ENCODE measurements around the gene OR1M1. TPM values are rescaled to one million over a fixed set of nuclear protein-coding genes. Genes with fewer than 3 reads are reported as not detected.
"Not testable (repeated sequence)": the region's sequence is repeated elsewhere in the genome, so short reads cannot be mapped to it uniquely, and the experiment has no call there.

The OR1M1 gene
- polyA plus RNA-seq, 1 experiment, result not detected

DNA sequence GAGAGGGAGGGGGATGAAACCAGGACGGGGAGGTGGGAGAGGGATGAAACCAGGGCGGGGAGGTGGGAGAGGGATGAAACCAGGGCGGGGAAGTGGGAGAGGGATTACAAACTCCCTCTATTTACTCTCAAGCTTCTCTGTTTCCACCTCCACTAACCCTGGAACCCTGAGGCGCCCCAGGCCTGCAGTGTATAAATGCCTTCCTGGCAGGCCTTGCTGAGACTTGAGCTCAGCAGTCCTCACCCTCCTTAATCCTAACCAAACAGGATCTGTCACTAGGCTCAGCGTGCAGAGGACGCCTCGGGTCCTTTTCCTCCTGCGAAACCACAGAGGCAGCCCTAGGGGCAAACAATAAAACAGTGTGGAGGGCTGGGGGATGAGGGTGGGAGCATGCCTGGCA is 32.1 kb upstream of the OR1M1 start:
- no peak overlapping the region for H3K27ac ChIP-seq (ENCODE audit: low read depth, low read length)
- H3K4me3 ChIP-seq (ENCODE audit: low read depth, low read length), result no peak overlapping the region
- H3K27me3 ChIP-seq (ENCODE audit: control insufficient read depth, insufficient read depth, low read length), result no peaks in the 10 kb centered on the region
- H3K9me3 ChIP-seq (ENCODE audit: control insufficient read depth, insufficient read depth, low read length), result peaks cover 63% of the 10 kb centered on the region
- DNase-seq (ENCODE audit: low read depth, low spot score), result no peak
- no peak for TF ChIP-seq CTCF (IDR thresholded peaks at IDR 0.05; ENCODE audit: low read depth, low read length)
- ChIA-PET POLR2A (no interaction called here), CTCF (no interaction called here)

DNA sequence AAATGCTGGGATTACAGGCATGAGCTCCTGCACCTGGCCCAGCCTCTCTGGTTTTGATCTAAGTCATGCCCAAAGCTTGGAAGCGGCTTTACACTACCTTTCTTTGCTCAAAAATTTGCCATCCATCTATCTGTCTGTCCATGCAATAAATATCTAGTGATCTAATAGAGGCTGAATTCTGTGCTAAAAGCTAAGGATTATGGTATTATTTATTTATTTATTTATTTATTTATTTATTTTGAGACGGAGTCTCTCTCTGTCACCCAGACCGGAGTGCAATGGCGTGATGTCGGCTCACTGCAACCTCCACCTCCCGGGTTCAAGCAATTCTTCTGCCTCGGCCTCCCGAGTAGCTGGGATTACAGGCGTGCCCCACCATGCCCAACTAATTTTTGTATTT is 30.7 kb upstream of the OR1M1 start:
- H3K27me3 ChIP-seq (ENCODE audit: control insufficient read depth, insufficient read depth, low read length); H3K4me3 ChIP-seq (ENCODE audit: low read depth, low read length); POLR2A ChIA-PET; DNase-seq (ENCODE audit: low read depth, low spot score); H3K27ac ChIP-seq (ENCODE audit: low read depth, low read length); CTCF ChIA-PET: not testable (repeated sequence)
- H3K9me3 ChIP-seq (ENCODE audit: control insufficient read depth, insufficient read depth, low read length), result peaks cover 64% of the 10 kb centered on the region

GRCh38 chr19:9057505-9058258 is 29.2 kb upstream of the OR1M1 start:
- no peak for TF ChIP-seq CTCF (IDR thresholded peaks at IDR 0.05; ENCODE audit: low read depth, low read length)
- Histone ChIP-seq H3K9me3 (ENCODE audit: control insufficient read depth, insufficient read depth, low read length) (peaks cover 72% of the 10 kb centered on the region), H3K27me3 (ENCODE audit: control insufficient read depth, insufficient read depth, low read length) (no peaks in the 10 kb centered on the region), H3K4me3 (ENCODE audit: low read depth, low read length) (no peak overlapping the region), H3K27ac (ENCODE audit: low read depth, low read length) (no peak overlapping the region)
- no peak for DNase-seq (ENCODE audit: low read depth, low spot score)
- ChIA-PET CTCF (no interaction called here), POLR2A (no interaction called here)

- ChIA-PET CTCF (no interaction called here), POLR2A (no interaction called here)
- DNase-seq (ENCODE audit: low read depth, low spot score), result no peak
- H3K9me3 ChIP-seq (ENCODE audit: control insufficient read depth, insufficient read depth, low read length), result peaks cover 79% of the 10 kb centered on the region
- H3K27ac ChIP-seq (ENCODE audit: low read depth, low read length), result no peak overlapping the region
- no peak overlapping the region for H3K4me3 ChIP-seq (ENCODE audit: low read depth, low read length)
- H3K27me3 ChIP-seq (ENCODE audit: control insufficient read depth, insufficient read depth, low read length), result no peaks in the 10 kb centered on the region
- no peak for TF ChIP-seq CTCF (IDR thresholded peaks at IDR 0.05; ENCODE audit: low read depth, low read length)
Measured at GRCh38 chr19:9058905-9059667, 27.8 kb upstream of the OR1M1 start.

DNA sequence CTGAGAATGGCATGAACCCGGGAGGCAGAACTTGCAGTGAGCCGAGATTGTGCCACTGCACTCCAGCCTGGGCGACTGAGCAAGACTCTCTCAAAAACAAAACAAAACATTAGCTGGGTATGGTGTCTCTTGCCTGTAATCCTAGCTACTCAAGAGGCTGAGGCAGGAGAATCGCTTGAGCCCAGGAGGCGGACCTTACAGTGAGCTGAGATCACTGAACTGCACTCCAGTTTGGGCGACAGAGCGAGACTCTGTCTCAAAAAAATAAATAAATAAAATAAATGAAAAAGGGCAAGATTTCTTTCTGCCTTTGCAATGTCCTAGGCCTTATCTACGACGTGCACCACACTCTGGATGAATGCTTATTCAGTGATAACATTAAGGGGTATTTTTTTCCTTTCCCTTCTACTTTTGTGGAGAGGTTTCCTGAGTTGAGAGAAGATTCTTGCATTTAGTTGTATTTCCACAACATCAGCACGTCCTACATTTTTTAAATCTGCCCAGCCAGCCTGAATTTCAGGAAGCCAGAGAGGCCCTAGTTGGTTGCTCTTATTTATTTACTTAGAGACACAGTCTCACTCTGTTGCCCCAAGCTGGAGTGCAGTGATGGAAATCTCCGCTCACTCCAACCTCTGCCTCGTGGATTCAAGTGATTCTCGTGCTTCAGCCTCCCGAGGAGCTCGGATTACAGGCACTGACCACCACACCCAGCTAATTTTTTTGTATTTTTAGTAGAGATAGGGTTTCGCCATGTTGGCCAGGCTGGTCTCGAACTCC is 26.1 kb upstream of the OR1M1 start:
- Histone ChIP-seq H3K9me3 (ENCODE audit: control insufficient read depth, insufficient read depth, low read length) (peaks cover 80% of the 10 kb centered on the region), H3K27ac (ENCODE audit: low read depth, low read length) (no peak overlapping the region), H3K27me3 (ENCODE audit: control insufficient read depth, insufficient read depth, low read length) (no peaks in the 10 kb centered on the region), H3K4me3 (ENCODE audit: low read depth, low read length) (no peak overlapping the region)
- CTCF ChIA-PET, result no interaction called here
- TF ChIP-seq CTCF (IDR thresholded peaks at IDR 0.05; ENCODE audit: low read depth, low read length), result no peak
- DNase-seq (ENCODE audit: low read depth, low spot score), result no peak
- POLR2A ChIA-PET, result no interaction called here

Data from AG04450 (cell line).